ENCODE measurements around the gene ZBTB7C.

Gene ZBTB7C

GRCh38 chr18:48003426-48004349, 405.5 kb downstream of the ZBTB7C start:
- no peak for DNase-seq

GRCh38 chr18:48002933-48003365, 406.2 kb downstream of the ZBTB7C start:
- DNase-seq: no peak

GRCh38 chr18:48000701-48001100, 408.5 kb downstream of the ZBTB7C start:
- no peak for DNase-seq

- DNase-seq: no peak
These were observed 409.4 kb downstream of the ZBTB7C start for GRCh38 chr18:47999801-48000248.

DNA sequence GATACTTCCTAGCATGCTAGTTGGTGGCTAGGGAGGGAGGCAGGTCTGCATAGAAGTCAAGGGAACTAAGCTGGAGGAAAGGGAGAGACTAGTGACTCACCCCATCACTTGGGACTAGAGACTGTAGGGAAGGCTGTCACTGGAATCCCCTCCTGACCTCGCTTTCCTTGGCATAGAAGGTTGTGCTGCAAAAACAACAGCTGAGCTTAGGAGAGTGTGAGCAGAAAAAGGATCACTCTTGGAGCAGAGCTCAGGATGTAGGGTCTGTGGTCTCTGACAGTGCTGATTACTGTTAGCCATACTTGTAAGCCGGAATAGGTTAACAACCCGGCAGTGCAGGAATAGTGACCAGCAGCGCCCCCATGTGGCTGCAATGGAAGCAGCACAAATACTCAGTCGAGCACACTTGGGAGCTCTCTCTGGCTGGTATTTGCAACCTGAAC, 411.8 kb downstream of the ZBTB7C start:
- DNase-seq: no peak

- no peak for DNase-seq
These were observed 413.1 kb downstream of the ZBTB7C start for GRCh38 chr18:47996091-47996541.

DNA sequence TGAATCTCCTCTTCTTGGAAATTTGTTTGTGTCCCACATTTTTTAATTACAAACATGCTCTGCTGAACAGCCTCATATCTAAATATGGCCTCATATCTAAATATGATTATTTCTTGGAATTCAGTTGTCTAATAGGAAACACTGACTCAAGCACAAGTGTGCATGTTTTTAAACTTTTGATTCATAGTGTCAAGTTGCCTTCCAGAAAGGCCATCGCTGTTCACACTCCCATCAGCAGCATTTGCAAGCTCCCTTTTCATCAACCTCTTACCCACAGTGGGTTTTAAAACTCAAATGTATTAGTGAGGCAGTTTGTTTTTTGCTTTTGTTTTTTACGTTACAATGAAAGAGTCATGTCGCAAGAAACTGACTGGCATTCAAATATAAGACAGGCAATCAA, 413.5 kb downstream of the ZBTB7C start:
- no peak for DNase-seq

DNA sequence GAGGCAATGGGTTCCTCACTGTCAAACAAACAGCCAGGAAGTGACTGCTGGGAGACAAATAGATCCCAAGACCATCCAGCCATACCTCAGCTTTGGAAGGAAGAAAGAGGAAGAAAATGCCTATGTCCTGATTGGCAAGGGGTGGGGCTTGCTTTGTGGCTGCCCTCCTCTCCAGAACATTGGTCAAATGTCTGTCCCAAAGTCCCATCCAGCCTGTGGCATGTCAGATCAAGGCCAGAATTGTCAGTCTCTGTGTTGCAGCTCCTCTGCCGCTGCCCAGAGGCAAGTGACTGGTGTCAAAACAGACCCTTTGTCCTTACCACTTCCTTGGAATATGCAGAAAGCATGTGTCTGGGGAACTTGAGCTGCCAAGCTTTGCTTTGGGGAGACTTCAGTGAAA, 415.8 kb downstream of the ZBTB7C start:
- DNase-seq: no peak

DNA sequence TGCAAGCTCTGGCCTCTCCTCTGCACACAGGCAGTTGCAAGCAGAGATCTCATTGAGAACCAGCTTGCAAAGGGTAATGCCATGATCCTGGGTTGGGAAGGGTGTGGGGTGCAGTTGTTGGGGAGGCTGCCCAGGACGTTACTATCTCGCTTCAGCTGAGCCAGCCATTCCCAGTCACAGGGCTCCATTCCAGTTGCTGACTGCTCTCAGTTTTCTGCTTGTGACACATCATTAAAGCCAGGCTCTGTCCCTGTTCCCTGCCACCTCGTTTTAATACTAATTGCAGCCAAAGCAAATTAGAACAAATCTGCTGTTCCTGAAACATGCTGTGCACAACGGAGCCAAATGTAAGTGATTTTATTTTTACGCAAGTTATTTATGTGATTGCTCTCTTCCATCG, 416.2 kb downstream of the ZBTB7C start:
- no peak for DNase-seq

GRCh38 chr18:47992266-47992665, 416.9 kb downstream of the ZBTB7C start:
- DNase-seq: no peak

DNA sequence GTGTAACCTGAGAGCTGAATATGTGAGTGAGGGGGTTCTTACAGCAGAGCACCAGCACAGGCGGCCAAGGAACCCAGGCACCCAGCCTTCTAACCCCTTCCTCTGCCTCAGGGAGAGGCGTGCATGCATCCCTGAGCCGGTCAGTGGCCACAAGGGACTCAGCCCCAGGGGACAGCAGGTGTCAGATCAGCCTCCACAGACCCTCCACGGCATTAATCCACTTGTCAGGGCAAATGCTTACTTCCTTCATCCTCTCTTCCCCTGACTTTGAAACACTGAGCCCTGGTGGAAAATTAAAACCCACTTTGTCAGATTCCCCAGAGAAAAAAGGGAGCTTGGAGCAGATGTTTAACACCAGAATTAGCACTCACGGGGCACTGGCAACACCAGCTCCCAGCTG, 418.2 kb downstream of the ZBTB7C start:
- no peak for DNase-seq

DNA sequence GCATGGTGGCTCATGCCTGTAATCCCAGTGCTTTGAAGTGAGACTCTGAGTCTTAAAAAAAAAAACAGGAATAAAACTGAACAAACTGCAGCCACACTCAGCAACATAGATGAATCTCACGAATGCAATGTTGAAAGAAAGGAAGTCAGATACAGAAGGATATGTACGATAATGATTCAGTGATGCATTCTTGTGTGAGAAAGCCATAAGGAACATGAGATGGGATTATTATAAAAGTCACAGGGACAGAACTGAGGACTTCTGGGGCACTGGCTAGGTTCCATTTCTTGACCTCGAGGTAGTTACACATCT, 421.8 kb downstream of the ZBTB7C start:
- no peak for DNase-seq

GRCh38 chr18:47986620-47987387, 422.4 kb downstream of the ZBTB7C start:
- DNase-seq: peak; percentile 95

DNA sequence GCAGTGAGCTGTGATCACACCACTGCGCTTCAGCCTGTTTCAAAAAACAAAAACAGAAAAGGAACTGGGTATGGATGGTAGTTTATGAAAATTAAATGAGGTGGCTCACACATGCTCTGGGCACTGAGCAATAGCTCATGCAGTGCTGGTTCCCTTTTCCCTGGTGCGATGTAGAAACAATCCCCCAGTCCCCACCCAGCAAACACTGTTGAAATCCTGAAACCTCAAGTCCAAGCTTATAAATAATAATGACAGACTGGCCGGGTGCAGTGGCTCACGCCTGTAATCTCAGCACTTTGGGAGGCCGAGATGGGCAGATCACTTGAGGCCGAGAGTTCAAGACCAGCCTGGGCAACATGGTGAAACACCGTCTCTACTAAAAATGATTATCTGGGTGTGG, 423.3 kb downstream of the ZBTB7C start:
- DNase-seq: no peak

DNA sequence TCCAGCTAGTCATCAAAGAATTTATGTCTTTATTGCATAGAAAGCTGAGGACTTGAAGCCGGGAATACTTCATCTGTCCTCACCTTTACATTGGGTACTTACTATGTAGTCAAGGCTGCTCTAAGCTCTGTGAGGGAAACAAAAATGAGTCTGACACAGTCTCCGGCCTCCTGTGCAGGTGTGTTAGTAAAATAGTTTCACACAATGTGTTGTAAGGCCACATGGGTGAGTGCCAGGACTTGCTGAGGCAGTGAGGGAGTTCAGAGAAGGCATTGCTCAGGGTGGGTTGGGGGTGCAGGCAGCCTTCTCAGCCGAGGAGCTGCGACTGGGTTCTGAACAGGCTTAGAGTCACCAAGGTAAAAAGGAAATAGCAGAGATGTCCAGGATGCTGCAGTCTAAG, 424.2 kb downstream of the ZBTB7C start:
- DNase-seq: no peak

- peak; percentile 95 for DNase-seq
These were observed 425.2 kb downstream of the ZBTB7C start for GRCh38 chr18:47983946-47984345.

DNA sequence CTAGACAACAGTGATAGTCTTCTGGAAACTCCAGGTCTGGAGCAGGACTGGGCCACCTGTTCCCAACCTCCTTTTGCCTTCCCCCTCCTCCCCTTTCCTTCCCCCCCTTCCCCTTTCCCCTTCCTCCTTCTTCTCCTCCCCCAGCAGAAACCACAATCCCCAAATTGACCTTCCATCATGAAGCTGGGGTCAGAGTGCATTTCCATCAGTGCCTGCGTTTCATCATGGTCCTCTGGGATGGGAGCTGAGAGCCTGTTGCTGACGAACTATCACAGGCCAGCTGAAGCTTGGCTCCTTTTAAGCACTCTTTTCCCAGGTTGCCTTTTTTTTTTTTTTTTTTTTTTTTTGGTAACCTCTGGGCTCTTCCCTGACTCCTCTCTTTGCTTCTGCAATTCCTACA, 426.1 kb downstream of the ZBTB7C start:
- no peak for DNase-seq

DNA sequence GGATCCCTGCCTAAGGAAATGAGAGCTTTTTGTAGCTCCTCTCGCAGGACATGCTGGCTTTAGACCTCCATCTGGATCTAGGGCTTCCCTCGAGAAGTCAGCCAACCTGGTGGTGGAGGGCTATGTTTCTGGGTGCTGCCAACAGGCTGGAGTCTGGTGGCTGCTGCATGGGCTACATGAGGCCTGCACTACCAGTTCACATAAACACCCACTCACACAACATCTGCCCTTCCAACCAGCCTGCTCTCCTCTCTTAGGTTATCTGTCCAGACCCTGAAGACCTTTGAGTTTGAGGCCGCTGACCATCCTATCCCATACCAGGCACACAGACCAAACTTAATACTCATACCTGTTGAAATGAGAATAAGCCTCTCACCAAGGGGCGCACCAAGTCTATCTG, 427.4 kb downstream of the ZBTB7C start:
- no peak for DNase-seq

DNA sequence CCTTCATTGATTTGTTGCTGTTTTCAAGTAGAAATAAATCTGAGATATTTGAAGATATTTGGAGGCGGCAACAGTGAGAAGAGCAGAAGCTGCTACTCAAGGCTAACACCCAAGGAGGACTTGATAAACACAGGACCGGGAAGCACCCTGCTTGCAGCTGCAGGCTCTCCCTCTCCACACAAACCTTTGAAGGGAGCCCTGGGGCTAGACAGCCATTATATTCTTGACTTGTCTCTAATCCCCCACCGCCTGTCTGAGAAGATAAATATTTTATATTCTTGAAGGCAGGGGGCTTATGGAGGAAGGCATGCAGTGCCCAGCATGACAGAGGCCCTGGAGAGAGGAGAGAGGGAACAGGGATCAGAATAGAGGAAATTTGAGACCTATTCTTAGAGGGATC, 427.9 kb downstream of the ZBTB7C start:
- DNase-seq: no peak

DNA sequence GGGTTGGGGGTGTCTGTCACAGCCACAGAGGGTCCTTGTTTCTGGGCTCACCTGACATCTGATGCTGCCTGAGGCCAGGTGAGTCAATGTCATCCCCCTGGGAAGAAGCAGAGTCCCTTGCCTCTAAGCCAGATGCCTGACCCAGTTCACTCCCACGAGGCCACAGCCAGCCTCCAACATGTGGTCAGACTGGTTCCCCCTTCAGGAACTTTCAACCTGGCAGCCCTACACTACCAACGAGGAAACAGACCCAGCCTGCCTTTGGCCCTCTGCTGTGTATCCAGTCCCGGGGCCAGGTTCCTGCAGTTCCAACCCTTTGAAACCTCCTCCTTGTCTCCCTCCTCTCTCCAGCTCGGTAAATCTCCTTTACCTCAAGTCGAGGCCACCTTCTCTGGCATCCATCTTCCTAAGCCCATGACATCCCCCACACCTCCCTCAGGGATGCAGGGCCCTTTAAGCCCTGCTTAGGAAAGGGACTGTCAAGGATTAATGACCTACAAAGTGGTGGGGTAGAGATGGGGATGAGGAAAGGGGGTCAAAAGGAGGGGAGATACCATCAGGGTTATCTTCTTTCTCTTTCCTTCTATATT, 429.5 kb downstream of the ZBTB7C start:
- DNase-seq: no peak

GRCh38 chr18:47978603-47979002, 430.6 kb downstream of the ZBTB7C start:
- DNase-seq: no peak

DNA sequence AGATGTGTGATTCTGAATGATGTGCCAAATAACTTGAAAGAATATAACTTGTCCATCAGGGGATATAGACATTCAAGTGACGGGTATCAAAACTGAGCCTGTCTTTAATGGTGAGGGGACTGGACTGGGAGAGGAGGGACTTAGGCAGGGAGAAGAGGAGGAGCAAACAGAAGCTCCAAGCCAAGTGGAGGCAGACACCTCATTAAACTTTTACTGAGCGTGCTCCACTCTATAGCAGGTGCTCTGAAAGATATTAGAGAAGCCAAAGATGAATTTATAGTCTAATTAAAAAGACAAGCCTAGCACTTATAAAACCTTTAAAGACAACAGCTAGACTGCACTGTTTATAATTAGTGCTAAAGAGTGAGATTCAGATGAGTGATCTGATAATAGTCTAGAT, 431.0 kb downstream of the ZBTB7C start:
- DNase-seq: no peak

Data from NCI-H1694 treated with DMSO at 0.1 percent for 48 hours (cell line).